GM10847 (cell line): ENCODE measurements around the gene ZNF274.
A peak's percentile ranks its signal among the peaks of the same experiment; 100 is the strongest.

ENCODE experiments used
- POLR2A ChIP-seq: IDR thresholded peaks from 2 replicates; pipeline ENCODE4 v1.6.1; 2011; ENCODE audit not compliant: insufficient read length; ENCODE audit errors: extremely low read depth

The ZNF274 gene

GRCh38 chr19:58196901-58197616 lies 14.2 kb downstream of the ZNF274 start:
- no peak for TF ChIP-seq POLR2A

DNA sequence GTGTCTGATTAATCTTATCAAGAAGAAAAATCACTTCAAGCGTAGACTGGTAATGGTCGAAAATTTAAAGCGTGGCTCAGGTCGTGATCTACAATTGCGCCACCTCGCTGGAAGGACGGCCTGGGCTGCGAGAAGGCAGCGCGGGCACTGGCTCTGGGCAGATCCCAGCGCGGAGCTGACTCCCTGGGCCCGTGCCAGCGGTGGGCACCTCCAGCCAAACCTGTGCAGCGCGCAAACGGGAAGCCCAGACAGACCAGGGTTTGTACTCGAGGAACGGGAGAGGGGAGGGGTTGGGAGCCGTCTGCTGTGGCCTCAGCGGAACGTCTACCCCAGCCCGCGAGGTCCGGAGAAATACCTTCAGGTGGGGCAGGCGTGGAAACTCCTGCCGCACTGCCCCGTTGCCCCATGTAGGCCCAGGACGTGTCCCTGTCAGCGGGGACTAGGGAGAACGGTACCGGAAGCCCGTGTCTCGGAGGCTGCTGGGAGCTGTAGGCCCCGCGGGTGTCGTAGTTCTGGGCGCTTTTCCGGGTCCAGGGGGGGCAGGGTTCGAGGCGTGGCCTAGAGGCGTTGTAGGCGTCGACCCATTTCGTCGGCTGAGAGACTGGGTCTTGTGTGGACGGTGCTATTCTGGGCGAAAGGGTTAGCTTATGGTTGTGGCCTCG lies 21.1 kb downstream of the ZNF274 start:
- no peak for TF ChIP-seq POLR2A

DNA sequence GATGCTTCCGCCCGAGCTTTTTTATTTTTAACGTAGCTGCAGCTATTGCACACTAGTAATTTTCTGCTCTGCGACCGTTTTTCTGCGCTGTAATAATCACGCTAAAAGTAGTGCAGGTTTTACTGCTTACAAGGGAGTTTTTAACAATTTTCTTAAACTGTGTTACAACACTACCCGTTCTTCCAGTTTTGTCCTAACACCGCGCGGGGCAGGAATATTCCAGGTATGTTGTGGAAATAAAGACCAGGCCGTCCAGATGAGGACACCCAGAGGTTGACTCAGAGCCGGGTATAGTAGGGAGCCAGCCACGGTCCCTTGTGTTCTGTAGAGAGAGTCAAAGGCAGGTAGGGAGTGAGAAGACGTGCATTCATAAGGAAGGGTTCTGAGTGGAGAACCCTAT lies 21.7 kb downstream of the ZNF274 start:
- TF ChIP-seq POLR2A = no peak

- TF ChIP-seq POLR2A = no peak
Observed at GRCh38 chr19:58209577-58209976, 26.7 kb downstream of the ZNF274 start.

- TF ChIP-seq POLR2A = no peak
Observed at GRCh38 chr19:58212336-58213074, 29.6 kb downstream of the ZNF274 start.

DNA sequence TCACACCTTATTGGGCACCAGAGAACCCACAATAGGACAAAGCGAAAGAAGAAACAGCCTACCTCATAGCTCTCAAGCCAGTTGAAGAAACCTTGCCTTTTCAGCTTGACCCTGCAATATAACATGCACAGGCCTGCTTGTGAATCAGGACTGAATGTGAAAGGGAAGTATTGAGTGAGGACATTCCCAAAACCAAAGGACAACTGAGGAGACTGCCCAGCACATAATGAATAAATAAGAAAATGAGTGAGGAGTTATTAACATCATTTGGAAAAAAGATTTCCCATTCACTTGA lies 30.2 kb downstream of the ZNF274 start:
- no peak for TF ChIP-seq POLR2A

- TF ChIP-seq POLR2A = no peak
Observed at GRCh38 chr19:58217069-58217481, 34.2 kb downstream of the ZNF274 start.

GRCh38 chr19:58217607-58218391 lies 34.9 kb downstream of the ZNF274 start:
- TF ChIP-seq POLR2A = no peak

DNA sequence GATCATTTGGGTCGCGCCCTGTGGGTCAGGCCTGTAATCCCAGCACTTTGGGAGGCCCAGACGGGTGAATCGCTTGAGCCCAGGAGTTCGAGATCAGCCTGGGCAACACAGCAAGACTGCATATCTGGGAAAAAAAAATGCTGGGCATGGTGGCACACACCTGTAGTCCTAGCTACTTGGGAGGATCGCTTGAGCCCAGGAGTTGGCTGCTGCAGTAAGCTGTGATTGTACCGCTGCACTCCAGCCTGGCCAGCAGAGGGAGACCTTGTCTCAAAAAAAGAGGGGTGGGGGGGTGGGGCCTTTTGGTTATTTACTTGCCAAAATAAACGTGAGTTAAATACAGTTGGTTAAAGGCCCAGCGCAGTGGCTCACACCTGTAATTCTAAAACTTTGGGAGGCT lies 36.0 kb downstream of the ZNF274 start:
- TF ChIP-seq POLR2A = no peak

- TF ChIP-seq POLR2A = no peak
Observed at GRCh38 chr19:58227964-58228584, 45.2 kb downstream of the ZNF274 start.

DNA sequence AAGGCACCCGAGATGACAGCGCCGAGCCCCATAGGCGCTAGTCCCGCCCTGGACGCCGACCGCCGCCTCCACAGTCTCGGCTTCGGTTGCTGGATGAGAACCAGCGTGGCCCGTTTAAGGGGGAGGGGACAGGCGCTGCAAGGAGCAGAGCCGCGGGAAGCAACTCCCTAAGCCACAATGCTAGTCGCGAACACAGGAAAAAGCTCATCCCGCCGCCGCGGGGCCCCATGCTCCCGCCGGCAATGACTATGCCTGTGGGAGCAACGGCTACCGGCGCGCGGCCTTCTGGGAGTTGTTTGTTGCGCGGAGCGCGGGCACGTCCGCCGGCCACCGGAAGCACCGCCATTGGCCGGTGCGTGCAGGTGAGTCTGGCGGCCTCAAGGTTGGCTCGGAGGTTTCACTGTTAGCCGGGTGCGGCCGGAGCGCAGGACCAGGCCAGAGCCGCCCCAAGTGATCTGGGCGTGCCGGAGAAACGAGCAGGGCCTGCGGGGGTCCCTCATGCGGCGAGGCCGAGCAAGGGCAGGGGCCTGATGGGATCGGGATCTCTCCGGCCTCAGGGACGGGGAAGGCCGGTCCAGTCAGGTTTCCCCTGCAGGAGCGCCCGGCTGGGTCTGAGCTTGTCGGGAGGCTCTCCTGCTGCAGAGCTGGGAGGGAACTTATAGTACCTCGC lies 45.9 kb downstream of the ZNF274 start, which contains the start of gene ZNF544:
Gene ZNF544 (plus strand): TSS at position 330 of the 670 bp plus-strand sequence. CDS start 15,110 bp downstream, outside the sequence.
- peak; percentile 88 for TF ChIP-seq POLR2A

GRCh38 chr19:58229255-58229639 lies 46.4 kb downstream of the ZNF274 start:
- no peak for TF ChIP-seq POLR2A

GRCh38 chr19:58237324-58237723 lies 54.5 kb downstream of the ZNF274 start:
- TF ChIP-seq POLR2A = no peak

- TF ChIP-seq POLR2A = no peak
Observed at GRCh38 chr19:58243351-58243750, 60.5 kb downstream of the ZNF274 start.
